GM18868 (cell line): Measurements from ENCODE around the gene ZNF532.
A peak's percentile ranks its signal among the peaks of the same experiment; 100 is the strongest.

ENCODE experiments used
- ATAC-seq: cut with Tn5 transposase; IDR thresholded peaks from one replicate; pipeline ENCODE4 v1.9.1; 2021; ENCODE audit warnings: mild to moderate bottlenecking, moderate library complexity; ENCODE audit not compliant: unreplicated experiment

The ZNF532 gene

DNA sequence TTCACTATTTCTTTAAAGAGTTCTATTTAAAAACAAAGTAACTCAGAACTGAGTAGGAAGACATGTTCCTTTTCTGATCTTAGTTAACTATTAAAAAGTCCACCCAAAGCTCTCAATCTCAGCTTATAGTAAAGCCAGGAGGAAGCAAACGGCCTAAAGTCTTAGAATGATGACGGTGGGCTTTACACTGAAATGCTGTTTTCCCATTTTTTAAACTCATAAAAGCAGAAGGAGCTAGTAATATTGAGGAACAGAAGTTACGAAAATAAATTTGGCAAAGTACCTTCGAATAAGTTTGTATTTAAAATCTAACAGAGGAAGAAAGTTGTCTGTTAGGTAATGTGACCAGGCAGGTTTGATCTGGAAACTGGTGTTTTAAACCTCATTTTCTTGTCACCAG is 111.1 kb downstream of the ZNF532 start:
- ATAC-seq = no peak

DNA sequence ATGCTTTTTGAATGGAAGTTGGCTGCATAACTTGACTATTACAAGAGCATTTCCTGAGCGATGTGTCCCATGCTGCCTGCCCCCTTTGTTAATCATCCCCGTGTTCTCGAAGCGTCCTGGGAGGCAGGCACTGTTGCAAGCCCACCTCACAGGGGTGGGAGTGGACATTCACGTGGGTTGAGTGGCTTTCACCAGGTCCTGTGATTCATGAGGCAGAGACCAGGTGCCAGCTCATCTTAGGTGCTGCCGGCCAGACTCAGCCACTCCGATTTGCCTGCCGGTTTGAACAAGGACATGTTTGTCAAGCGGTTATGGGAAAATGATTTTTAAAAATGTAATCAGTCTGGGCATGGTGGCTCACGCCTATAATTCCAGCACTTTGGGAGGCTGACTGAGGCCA is 112.5 kb downstream of the ZNF532 start:
- no peak for ATAC-seq

DNA sequence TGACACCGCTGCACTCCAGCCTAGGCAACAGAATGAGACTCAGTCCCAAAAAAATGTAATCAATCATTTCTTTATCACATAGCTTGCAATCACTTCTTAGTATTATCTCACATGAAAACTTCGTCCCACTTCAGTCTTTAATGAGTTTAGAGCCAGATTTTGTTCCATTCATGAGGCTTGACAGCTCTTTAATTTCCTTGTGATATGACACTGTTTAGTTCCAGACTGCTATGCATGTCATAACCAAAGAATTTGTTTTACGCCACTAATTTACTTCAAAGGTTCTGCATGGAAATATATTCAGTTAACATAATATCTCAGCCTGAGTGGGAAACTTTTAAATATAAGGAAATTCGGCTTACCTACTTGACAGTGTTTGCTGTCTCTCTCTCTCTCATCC is 113.1 kb downstream of the ZNF532 start:
- ATAC-seq = no peak

DNA sequence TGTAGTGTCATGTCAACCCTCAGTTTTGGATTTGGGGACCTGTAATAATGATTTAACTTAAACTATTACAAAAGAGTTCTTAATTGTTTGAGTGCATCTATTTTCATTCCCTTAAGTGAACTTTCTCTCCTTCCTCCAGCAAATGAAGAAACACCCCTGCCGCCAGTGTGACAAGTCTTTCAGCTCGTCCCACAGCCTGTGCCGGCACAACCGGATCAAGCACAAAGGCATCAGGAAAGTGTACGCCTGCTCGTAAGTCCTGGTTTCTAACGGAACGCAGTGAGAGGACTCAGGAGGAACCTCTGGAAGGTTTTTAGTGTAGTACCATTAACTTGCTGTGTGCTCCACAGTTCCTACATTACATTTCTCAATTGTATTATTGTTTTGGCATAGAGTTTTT is 114.2 kb downstream of the ZNF532 start:
- ATAC-seq = no peak

DNA sequence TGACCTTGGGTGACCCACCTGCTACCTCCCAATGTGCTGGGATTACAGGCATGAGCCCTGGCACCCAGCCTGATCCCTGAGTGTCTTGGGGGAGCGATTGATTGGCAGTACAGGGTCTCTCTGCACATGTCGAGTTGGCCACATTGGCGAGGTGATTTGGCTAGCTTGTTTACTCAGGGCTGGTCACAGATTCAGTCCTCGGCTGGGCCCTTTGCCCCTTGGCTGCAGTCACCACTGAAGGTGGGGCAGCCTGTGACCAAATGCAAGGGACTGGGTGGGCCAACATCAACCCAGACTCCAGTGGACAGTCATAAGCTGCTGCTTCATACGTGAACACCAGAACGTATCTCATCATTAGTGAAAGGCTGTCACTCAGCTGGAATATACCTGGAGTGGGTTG is 114.9 kb downstream of the ZNF532 start:
- no peak for ATAC-seq

DNA sequence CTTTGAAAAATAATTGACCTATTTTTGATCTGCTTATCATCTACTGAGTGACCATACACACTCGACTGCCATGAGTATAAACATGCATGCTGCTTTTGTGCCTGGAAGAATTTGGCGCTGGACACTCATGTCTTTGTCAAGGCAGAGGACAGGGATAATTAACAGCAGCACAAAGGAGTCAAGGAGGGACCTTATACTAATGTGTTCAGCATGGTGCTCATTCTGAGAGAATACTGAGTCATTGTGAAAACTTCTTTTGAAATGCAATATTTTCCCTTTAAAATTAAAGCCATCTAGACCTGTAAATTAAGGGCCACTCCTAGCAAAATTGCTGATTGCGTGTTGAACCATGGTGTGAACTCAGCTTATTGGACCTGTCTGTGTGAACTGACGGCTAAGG is 116.3 kb downstream of the ZNF532 start:
- no peak for ATAC-seq

DNA sequence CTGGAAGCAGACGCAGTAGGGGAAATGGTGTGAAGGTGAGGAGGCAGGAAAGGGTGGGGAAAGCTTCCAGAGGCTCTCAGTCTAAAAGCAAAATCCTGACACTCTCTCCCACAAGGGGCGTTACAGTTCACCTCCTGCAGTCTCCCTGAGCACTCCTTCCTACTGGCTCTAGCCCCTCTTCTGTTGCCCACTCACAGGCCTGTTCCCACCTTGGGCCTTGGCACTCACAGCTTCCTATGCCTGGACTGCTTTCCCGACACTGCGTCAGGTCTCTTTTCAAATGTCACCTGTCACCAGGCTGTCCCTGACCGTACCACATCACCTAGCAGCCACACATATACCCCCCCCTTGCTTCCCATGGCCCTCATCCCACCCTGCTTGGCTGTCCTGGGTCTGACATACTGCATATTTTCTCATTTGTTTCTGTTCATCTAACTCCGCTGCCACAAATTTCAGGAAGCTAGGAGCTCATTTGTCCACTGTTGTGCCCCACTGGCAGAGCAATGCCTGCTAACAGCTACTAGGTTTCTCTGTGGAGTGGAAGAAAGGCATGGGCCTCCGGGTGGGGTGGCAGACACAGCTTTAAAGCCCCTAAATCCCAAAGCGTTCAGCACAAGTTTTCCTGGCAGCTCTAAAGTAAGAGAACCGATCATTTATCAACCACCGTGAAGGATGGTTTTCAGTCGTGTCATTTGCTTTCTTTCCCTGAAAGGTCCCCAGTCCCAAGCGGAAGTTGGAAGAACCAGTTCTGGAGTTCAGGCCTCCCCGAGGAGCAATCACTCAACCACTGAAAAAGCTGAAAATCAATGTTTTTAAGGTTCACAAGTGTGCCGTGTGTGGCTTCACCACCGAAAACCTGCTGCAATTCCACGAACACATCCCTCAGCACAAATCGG is 118.8 kb downstream of the ZNF532 start:
- no peak for ATAC-seq

DNA sequence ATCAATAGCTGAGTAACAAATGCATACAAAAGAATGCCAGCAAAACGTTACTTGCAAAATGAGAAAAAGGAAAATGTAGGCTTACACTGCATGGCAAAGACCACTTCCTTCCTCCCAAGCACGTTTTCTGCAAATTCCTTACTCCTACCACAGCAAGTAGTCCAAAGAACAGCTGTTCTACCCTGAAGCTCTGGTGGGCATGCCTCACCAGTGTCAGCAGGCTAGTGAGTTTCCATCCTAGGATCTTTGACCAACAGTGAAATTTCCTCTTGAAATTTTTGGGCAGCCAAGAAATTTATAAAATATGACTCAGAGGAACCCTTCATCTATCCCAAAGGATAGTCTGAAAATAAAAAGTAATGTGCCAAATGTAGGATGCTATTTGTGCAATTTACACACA is 123.9 kb downstream of the ZNF532 start:
- no peak for ATAC-seq

DNA sequence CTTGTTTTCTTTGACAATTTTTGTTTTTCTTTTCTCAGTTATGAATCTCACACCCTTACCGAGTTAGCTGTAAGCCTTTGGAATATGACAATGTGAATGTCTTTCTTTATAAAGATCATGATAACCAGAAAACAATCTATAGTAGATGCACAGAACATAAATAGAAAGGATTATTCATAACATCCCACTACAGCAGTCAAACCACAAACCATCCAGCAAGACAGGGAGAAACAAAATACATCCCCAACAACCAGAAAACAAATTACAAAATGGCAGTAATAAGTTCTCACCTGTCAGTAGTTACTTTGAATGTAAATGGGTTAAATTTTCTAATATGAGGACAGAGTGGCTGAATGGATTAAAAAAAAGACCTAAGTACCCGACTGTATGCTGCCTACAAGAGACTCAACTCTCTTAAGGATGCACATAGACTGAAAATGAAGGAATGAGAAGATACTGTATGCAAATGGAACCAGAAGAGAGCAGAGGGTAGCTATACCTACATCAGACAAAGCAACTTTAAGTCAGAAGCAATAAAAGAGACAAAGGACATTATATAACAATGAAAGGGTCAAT is 124.6 kb downstream of the ZNF532 start:
- ATAC-seq = no peak

DNA sequence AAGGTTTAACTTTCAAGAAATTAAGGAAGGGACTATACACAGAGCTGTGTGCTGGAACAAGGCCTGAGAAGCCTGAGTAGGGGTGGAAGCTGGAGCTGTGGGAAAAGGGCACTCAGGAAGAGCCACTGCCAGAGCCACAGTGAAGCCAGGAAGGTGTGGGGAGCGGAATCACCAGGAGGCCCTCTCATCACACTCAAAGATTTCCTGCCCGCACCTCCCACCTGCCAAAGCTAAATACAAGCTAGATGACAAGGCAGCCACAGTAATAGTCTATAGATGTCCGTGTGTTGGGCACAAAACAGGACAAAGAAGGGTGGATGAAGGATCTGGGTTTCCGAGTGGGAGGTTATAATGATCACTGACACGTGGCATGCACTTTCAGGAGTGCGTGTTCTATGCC is 126.0 kb downstream of the ZNF532 start:
- ATAC-seq = no peak

DNA sequence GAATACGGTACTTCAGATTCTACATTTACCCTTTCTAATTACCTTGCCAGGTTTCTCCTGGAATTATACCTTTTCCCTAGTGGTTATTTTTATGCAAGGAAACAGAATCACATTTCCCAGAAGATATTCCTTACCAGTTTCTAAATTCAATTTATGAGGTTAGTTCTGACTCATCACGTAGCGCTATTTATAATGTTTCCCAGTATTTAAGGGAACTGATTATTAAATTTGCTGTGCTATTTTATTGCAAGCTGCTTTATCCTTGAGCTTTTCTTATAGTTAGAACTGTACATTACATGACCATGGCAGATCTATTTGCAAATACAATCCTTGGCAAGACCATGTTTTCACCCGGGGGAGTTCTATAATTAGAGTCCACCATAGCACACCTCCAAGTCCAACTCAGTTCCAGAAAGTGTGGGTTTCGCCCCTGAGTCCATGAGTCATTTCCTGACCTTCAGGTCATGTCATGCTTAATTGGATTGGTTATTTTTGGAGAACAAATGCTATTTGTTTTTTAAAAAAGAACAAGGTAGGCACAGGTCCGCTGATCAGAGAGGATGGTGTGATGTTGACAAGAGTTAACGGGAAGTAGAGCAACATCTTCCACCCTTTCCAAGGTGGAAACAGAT is 126.6 kb downstream of the ZNF532 start:
- peak; percentile 88 for ATAC-seq

DNA sequence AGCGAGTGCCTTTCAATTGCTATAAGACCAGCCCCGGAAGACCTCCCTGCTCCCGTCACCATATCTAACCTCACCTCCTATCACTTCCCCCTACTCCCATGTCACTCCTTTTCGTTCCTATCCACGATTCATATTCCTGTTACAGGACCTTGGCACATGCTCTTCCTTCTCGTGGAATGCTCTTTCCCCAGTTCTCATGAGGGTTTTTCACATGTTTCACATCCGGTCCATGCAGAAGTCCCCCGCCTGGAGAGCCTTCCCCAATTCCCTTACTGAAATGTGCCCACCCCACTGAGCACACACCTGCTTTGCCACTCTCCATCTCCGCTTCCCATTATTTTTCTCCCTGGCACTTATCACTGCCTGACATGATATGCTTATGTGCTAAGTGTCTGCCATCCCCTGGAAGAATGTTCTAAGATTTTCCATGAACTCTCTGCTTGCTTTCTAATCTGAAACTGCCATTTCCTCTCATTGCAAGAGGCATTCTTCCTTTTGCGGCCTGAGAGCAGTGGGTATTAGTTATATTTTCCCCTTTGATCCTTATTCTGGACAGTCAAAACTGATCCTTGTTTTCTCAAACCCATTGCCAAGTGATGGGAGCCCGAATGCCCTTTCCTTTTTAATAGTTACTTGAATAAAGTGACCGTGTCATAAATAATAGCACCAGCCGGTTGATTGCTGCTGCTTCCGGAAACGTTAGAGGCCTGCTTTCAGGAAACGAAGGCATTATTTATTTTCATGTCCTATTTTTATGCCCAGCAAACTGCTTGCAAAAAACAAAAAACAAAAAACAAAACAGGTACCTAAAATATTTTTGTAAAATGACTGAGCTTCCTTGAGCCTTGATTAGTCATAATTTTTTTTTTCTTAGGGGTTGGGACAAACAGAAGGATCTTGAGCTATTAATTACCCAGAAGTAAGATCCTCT is 127.9 kb downstream of the ZNF532 start:
- no peak for ATAC-seq

DNA sequence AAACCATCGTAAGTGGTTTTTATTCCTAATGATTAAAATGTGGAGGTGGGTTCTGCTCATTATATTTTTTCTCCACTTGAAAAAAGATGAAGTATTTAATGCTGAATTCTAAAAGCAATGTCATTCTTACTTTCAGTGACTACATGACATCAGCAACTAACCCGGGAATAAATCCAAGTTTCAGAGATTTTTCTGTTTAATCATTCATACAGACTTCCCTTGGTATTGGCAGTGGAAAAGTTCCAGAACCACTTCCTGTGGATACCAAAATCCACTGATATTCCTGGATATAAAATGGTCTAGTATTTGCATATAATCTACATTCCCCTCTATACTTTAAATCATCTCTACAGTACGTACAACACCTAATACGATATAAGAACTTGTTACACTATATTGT is 128.6 kb downstream of the ZNF532 start:
- no peak for ATAC-seq

DNA sequence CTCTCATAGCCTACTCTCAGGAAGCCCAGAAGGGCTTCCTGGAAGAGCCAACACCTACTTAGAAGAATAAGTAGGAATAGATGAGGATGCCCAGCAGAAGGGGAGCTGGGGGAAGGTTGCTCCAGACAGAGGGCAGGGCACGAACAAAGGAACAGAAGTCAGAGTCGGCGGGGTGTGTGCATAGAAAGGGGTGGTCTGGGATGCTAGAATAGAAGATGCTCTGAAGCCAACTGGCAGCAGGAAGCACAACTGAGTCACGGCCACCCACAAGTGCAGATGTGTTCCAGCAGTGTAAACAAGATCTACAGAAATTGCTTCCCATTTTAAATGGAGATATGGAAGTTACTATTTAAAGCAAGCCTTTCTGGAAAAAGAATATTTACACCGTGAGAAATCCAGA is 131.0 kb downstream of the ZNF532 start:
- no peak for ATAC-seq

DNA sequence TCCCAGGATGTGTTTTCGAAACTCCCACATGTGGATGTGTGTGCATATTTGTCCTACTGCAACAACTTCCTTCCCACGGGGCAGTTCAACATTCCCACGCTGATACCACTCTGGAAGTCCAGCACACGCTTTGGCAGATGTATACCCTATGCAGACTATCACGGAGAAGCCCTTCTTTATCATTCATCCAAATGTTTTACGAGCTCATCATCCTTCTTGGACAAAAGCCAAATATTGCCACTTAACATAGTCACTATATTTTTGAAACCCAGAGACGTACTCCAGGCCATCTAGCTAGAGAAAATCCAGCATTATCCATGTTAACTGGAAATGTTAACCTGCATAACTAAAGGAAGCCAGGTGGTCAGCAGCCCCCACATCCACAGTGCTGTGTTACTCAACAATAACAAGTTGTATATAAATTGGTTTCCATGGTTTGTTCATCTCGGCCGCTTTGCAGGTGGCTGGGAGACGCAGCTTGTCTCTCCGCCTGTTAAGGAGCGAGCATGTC is 131.5 kb downstream of the ZNF532 start:
- ATAC-seq = no peak

DNA sequence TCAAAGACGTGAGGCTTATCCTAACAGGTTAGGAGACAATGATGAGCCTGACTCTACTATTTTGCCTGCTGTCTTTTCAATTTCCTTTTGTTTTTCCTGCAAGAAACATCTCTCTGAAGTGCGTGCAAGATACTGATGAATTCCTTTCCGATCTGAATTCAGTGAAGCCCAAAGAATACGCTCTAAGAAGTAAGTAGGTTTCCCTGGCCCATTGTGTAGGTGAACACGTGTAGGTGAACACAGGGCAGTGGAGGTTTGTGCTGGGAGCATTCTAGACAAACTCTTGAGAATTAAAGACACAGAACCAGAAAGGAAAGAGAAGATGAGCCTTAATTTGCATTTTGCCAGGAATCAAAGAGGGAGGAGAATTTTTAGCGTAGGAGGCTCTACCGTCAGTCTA is 132.0 kb downstream of the ZNF532 start:
- no peak for ATAC-seq

DNA sequence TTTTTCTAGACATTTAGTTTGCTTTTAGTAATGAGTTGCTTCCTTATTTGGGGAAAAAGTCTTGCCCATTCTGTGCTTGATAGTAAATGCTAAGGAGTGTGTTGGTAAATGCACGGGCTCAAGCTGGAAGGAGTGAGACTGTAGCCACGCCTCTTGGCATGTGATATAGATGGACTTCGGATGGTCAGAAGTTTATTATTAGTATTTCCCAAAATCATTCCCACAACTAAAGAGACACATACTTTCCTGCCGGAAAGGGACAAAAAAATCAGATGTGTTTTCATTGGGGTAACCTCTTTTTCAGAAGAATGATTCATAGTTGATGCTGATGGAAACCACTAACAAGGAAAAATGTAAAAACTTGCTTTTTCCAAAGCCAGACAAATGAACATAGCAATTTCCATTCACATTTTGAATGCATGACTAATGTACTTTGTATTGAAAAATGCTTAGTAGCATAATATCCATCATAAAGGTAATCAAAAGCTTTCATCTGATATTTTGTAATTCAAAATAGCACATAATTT is 133.2 kb downstream of the ZNF532 start:
- no peak for ATAC-seq

DNA sequence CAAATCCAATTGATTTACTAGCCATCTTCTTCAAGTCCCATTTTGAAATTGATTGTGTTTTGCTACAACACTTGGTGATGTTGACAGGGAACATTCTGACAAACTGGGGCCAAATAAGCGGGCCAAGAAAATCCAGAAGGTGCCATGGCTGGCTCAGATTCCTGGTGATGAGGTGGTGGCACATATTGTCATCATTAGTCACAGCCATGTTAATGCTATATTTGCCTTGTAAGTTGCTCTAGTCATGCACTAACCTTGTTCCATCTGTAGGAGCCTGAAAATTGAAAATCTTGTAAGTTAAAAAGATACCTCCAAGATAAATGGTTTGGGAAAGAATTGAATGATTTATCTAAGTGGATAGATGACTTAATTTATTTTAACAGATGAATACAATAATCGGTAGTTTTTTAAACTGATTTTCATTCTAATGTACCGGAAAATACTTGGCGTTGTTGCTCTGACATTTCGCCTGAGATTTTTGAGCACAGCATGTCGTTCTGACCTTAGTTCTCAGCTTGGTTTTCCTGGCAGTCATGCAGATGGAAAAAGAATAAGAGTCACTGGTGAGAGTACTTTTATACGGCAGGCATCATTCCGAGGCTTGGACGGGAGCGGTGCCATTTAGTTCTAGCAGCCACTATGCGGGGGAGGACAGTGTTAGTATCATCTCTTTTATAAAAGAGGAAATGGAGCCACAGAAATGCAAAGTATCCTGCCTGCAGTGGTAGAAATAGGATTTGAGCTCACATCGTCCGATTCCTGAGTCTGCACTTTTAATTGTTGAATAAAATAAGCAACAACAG is 133.9 kb downstream of the ZNF532 start:
- ATAC-seq = peak; percentile 72

DNA sequence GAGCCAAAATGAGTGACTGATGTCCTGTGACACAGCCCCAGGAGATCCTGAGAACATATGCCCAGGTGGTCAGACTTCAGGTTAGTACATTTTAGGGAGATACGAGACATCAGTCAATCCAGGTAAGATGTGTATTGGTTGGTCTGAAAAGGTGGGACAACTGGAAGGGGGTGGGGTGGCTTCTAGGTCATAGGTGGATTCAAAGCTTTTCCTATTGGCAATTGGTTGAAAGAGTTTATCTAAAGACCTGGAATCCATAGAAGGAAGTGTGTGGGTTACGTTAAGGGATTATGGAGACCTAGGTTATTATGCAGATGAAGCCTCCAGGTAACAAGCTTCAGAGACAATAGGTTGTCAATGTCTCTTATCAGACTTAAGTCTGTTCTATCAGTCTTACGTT is 136.5 kb downstream of the ZNF532 start:
- no peak for ATAC-seq

DNA sequence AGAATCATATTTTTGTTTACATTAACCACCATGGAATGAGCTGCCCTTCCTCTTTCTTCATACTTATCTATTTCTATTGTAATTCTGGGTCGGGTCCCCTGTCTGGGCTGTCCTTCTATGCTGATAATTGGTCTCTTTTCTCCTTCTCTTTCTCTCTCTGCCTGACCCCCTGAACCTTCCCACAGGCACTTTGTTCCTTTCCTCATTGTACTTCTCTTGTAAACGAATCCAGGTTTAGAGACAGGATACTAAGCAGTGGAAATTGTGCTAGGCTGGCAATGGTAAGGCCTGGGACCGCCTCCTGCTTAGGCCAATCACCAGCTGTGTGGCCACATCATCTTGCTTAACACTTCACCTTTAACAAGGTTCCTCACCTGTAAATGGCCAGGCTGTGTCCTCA is 137.0 kb downstream of the ZNF532 start:
- no peak for ATAC-seq
